ENCODE data around the gene LRRK1.

LRRK1 gene

GRCh38 chr15:101012326-101013200 lies 93.4 kb downstream of the LRRK1 start:
- DNase-seq (ENCODE audit: low spot score) = no peak
- TF ChIP-seq, protein P1, sequence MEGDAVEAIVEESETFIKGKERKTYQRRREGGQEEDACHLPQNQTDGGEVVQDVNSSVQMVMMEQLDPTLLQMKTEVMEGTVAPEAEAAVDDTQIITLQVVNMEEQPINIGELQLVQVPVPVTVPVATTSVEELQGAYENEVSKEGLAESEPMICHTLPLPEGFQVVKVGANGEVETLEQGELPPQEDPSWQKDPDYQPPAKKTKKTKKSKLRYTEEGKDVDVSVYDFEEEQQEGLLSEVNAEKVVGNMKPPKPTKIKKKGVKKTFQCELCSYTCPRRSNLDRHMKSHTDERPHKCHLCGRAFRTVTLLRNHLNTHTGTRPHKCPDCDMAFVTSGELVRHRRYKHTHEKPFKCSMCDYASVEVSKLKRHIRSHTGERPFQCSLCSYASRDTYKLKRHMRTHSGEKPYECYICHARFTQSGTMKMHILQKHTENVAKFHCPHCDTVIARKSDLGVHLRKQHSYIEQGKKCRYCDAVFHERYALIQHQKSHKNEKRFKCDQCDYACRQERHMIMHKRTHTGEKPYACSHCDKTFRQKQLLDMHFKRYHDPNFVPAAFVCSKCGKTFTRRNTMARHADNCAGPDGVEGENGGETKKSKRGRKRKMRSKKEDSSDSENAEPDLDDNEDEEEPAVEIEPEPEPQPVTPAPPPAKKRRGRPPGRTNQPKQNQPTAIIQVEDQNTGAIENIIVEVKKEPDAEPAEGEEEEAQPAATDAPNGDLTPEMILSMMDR (IDR thresholded peaks at IDR 0.05; ENCODE audit: extremely low read depth, insufficient read depth, missing control alignments) = no peak
- in situ Hi-C loops (cut with MboI; ENCODE audit: low pct_unique_long_range_greater_than_20kb, low sequenced_read_pairs, unreplicated experiment) = no loop called here

- no peak for DNase-seq (ENCODE audit: low spot score)
- in situ Hi-C loops (cut with MboI; ENCODE audit: low pct_unique_long_range_greater_than_20kb, low sequenced_read_pairs, unreplicated experiment) = no loop called here
- TF ChIP-seq, protein P1 (IDR thresholded peaks at IDR 0.05; ENCODE audit: extremely low read depth, insufficient read depth, missing control alignments) = no peak
Measured at GRCh38 chr15:101013201-101013550, 94.0 kb downstream of the LRRK1 start.

GRCh38 chr15:101013769-101014675 lies 94.9 kb downstream of the LRRK1 start:
- in situ Hi-C loops (cut with MboI; ENCODE audit: low pct_unique_long_range_greater_than_20kb, low sequenced_read_pairs, unreplicated experiment) = no loop called here
- TF ChIP-seq, protein P1 (IDR thresholded peaks at IDR 0.05; ENCODE audit: extremely low read depth, insufficient read depth, missing control alignments) = no peak
- no peak for DNase-seq (ENCODE audit: low spot score)

DNA sequence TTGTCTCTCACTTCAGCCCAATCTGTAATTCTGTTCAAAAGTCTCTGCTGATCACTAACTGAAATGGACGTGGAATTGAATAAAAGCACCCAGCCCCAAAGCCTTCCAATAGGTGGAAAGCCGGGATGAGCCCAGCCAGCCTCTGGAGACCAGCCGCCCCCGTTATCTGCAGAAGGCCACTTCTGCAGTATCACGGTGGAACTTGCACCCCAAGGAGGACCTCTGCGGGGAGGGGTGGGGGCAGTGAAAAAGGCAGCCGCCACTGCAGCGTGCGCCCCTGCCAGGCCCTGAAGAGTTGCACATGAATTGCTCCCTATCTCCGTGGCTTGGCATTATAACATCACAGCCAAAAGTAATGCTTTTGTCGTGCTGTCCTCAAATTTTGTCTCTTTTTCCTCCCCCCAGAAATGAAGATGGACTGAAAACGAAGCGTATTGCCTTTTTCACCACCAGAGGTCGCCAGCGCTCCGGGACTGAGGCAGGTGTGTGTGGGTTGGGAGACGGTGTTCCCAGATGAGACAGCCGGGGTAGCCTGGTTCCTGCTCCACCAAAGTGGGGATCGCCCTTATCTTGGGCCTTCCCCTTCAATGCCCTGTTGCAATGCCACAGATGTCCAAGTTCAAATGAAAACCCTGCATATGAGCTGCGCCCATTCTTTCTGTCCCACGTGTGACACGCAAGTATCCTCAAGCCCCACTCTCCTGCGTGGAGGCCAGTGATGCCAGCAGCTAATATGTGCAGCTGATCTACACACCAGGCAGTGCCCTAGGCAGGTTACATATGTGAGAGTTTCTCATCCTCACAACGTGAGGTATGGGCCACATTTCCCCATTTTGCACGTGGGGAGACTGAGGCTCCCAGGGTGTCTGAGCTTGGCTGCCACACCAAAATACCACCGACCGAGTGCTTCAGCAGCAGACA lies 96.0 kb downstream of the LRRK1 start:
- in situ Hi-C loops (cut with MboI; ENCODE audit: low pct_unique_long_range_greater_than_20kb, low sequenced_read_pairs, unreplicated experiment) = no loop called here
- TF ChIP-seq, protein P1 (IDR thresholded peaks at IDR 0.05; ENCODE audit: extremely low read depth, insufficient read depth, missing control alignments) = peak; percentile 84
- DNase-seq (ENCODE audit: low spot score) = peak; percentile 81

GRCh38 chr15:101016581-101016980 lies 97.4 kb downstream of the LRRK1 start:
- in situ Hi-C loops (cut with MboI; ENCODE audit: low pct_unique_long_range_greater_than_20kb, low sequenced_read_pairs, unreplicated experiment) = no loop called here
- DNase-seq (ENCODE audit: low spot score) = no peak
- TF ChIP-seq, protein P1 (IDR thresholded peaks at IDR 0.05; ENCODE audit: extremely low read depth, insufficient read depth, missing control alignments) = no peak
